Activated T-helper 2 cell treated with anti-CD3 and anti-CD28 coated beads, Interferon-gamma antibody, Interleukin-2, Interleukin-4, amounts not matched to agents 10 μg/mL and 5 μg/mL and 100 μg/mL, durations not matched to agents 14 hours and 24 hours and 36 hours (primary cell): ENCODE data around the gene SNX6. TPM values are rescaled to one million over a fixed set of nuclear protein-coding genes. Genes with fewer than 3 reads are reported as not detected.

Experiments
- DNase-seq: peaks from one replicate; pipeline ENCODE4 v3.0.0; 2021; ENCODE audit warnings: low spot score
- H3K27ac Mint-ChIP-seq: one replicate; pipeline ENCODE4 v1.8.0; 2021; ENCODE audit warnings: mixed read lengths
- H3K27me3 Mint-ChIP-seq: one replicate; pipeline ENCODE4 v1.8.0; 2021; ENCODE audit warnings: low read depth, mixed read lengths
- H3K36me3 Mint-ChIP-seq: one replicate; pipeline ENCODE4 v1.8.0; 2021; ENCODE audit warnings: low read depth, mixed read lengths
- H3K4me1 Mint-ChIP-seq: one replicate; pipeline ENCODE4 v1.8.0; 2021; ENCODE audit warnings: low read depth, mixed read lengths
- H3K4me3 Mint-ChIP-seq: one replicate; pipeline ENCODE4 v1.8.0; 2021; ENCODE audit warnings: low read depth, mild to moderate bottlenecking, moderate library complexity, mixed read lengths
- H3K9me3 Mint-ChIP-seq: one replicate; pipeline ENCODE4 v1.8.0; 2021; ENCODE audit warnings: mixed read lengths
- intact Hi-C: fragments of 100-400 bp; cut with micrococcal nuclease; formaldehyde crosslinking; loops from one replicate; pipeline ENCODE4 v1.15.1; 2023
- total RNA-seq: library from RNA; stranded (reverse); gene quantifications from 2 replicates; pipeline ENCODE4 v1.2.3, GENCODE V29; 2022

Gene SNX6
- 66.6 and 67.0 TPM in 2 replicates for total RNA-seq

GRCh38 chr14:34629657-34630529, at the start of gene SNX6:
SNX6 (minus strand) TSS chr14:34630148; CDS start chr14:34630116, 32 bp downstream.
- H3K9me3 Mint-ChIP-seq: no peaks in the 10 kb centered on the region
- H3K36me3 Mint-ChIP-seq: peaks cover 17% of the 10 kb centered on the region
- peak within 1 kb of the TSS; percentile 93 for H3K27ac Mint-ChIP-seq
- intact Hi-C loops: loop anchor here (10.0 kb wide), 2 partner anchors 245 to 495 kb away; partner anchors contain the start of genes BAZ1A, PPP2R3C and PRORP
- DNase-seq: peak; percentile 78
- peaks cover 10% of the 10 kb centered on the region for H3K27me3 Mint-ChIP-seq
- H3K4me3 Mint-ChIP-seq: peak within 1 kb of the TSS; percentile 95
- H3K4me1 Mint-ChIP-seq: peaks cover 12% of the 10 kb centered on the region

- no peaks in the 10 kb centered on the region for H3K27me3 Mint-ChIP-seq
- H3K36me3 Mint-ChIP-seq: no peaks in the 10 kb centered on the region
- no peak overlapping the region for H3K4me3 Mint-ChIP-seq
- no peak for DNase-seq
- peaks cover 13% of the 10 kb centered on the region for H3K4me1 Mint-ChIP-seq
- H3K27ac Mint-ChIP-seq: no peak overlapping the region
- H3K9me3 Mint-ChIP-seq: no peaks in the 10 kb centered on the region
- intact Hi-C loops: no loop called here
Measured at GRCh38 chr14:34678735-34679134, 48.8 kb upstream of the SNX6 start.

- intact Hi-C loops: no loop called here
- H3K4me3 Mint-ChIP-seq: no peak overlapping the region
- H3K27me3 Mint-ChIP-seq: no peaks in the 10 kb centered on the region
- H3K4me1 Mint-ChIP-seq: peaks cover 11% of the 10 kb centered on the region
- no peaks in the 10 kb centered on the region for H3K9me3 Mint-ChIP-seq
- DNase-seq: no peak
- H3K36me3 Mint-ChIP-seq: no peaks in the 10 kb centered on the region
- H3K27ac Mint-ChIP-seq: no peak overlapping the region
Measured at GRCh38 chr14:34678306-34678705, 48.4 kb upstream of the SNX6 start.

GRCh38 chr14:34676516-34677211, 46.7 kb upstream of the SNX6 start:
- no peak overlapping the region for H3K27ac Mint-ChIP-seq
- no peak for DNase-seq
- H3K4me3 Mint-ChIP-seq: no peak overlapping the region
- H3K4me1 Mint-ChIP-seq: peaks cover 3% of the 10 kb centered on the region
- H3K27me3 Mint-ChIP-seq: no peaks in the 10 kb centered on the region
- intact Hi-C loops: loop anchor here (1.0 kb wide), 1 partner anchor 18 kb away; no protein-coding TSS in a partner anchor
- H3K9me3 Mint-ChIP-seq: no peaks in the 10 kb centered on the region
- no peaks in the 10 kb centered on the region for H3K36me3 Mint-ChIP-seq

GRCh38 chr14:34673702-34674101, 43.8 kb upstream of the SNX6 start:
- intact Hi-C loops: loop anchor here (5.0 kb wide), 1 partner anchor 749 kb away; no protein-coding TSS in a partner anchor
- no peaks in the 10 kb centered on the region for H3K9me3 Mint-ChIP-seq
- H3K4me1 Mint-ChIP-seq: peaks cover 3% of the 10 kb centered on the region
- H3K4me3 Mint-ChIP-seq: no peak overlapping the region
- H3K36me3 Mint-ChIP-seq: no peaks in the 10 kb centered on the region
- H3K27ac Mint-ChIP-seq: no peak overlapping the region
- no peak for DNase-seq
- no peaks in the 10 kb centered on the region for H3K27me3 Mint-ChIP-seq

- no peaks in the 10 kb centered on the region for H3K4me1 Mint-ChIP-seq
- DNase-seq: no peak
- no peaks in the 10 kb centered on the region for H3K36me3 Mint-ChIP-seq
- intact Hi-C loops: loop anchor here (1.0 to 5.0 kb wide), 2 partner anchors 52 to 751 kb away; no protein-coding TSS in a partner anchor
- H3K27ac Mint-ChIP-seq: no peak overlapping the region
- H3K27me3 Mint-ChIP-seq: no peaks in the 10 kb centered on the region
- no peaks in the 10 kb centered on the region for H3K9me3 Mint-ChIP-seq
- H3K4me3 Mint-ChIP-seq: no peak overlapping the region
Measured at GRCh38 chr14:34671716-34672115, 41.8 kb upstream of the SNX6 start.

- no peaks in the 10 kb centered on the region for H3K36me3 Mint-ChIP-seq
- intact Hi-C loops: no loop called here
- no peak overlapping the region for H3K4me3 Mint-ChIP-seq
- DNase-seq: no peak
- H3K27me3 Mint-ChIP-seq: no peaks in the 10 kb centered on the region
- H3K4me1 Mint-ChIP-seq: peaks cover 7% of the 10 kb centered on the region
- H3K9me3 Mint-ChIP-seq: no peaks in the 10 kb centered on the region
- no peak overlapping the region for H3K27ac Mint-ChIP-seq
Measured at GRCh38 chr14:34668111-34668510, 38.2 kb upstream of the SNX6 start.

GRCh38 chr14:34667007-34667406, 37.1 kb upstream of the SNX6 start:
- Mint-ChIP-seq H3K27ac (no peak overlapping the region), H3K27me3 (no peaks in the 10 kb centered on the region), H3K4me3 (no peak overlapping the region), H3K9me3 (no peaks in the 10 kb centered on the region), H3K4me1 (peaks cover 7% of the 10 kb centered on the region), H3K36me3 (no peaks in the 10 kb centered on the region)
- intact Hi-C loops: no loop called here
- no peak for DNase-seq

GRCh38 chr14:34665785-34666435, 36.0 kb upstream of the SNX6 start:
- Mint-ChIP-seq H3K4me3 (no peak overlapping the region), H3K27ac (peak overlapping the region; percentile 82), H3K4me1 (peaks cover 7% of the 10 kb centered on the region), H3K27me3 (peaks cover 3% of the 10 kb centered on the region), H3K36me3 (no peaks in the 10 kb centered on the region), H3K9me3 (peaks cover 2% of the 10 kb centered on the region)
- intact Hi-C loops: no loop called here
- DNase-seq: no peak

- Mint-ChIP-seq H3K4me3 (no peak overlapping the region), H3K27me3 (peaks cover 8% of the 10 kb centered on the region), H3K9me3 (peaks cover 7% of the 10 kb centered on the region), H3K36me3 (no peaks in the 10 kb centered on the region), H3K27ac (no peak overlapping the region), H3K4me1 (peaks cover 7% of the 10 kb centered on the region)
- intact Hi-C loops: no loop called here
- no peak for DNase-seq
Measured at GRCh38 chr14:34662561-34663088, 32.7 kb upstream of the SNX6 start.

GRCh38 chr14:34660796-34661195, 30.8 kb upstream of the SNX6 start:
- Mint-ChIP-seq H3K27ac (no peak overlapping the region), H3K36me3 (no peaks in the 10 kb centered on the region), H3K4me3 (no peak overlapping the region), H3K4me1 (peaks cover 2% of the 10 kb centered on the region), H3K27me3 (peaks cover 8% of the 10 kb centered on the region), H3K9me3 (peaks cover 7% of the 10 kb centered on the region)
- no peak for DNase-seq
- intact Hi-C loops: no loop called here

- Mint-ChIP-seq H3K36me3 (no peaks in the 10 kb centered on the region), H3K4me3 (no peak overlapping the region), H3K27me3 (peaks cover 5% of the 10 kb centered on the region), H3K27ac (no peak overlapping the region), H3K9me3 (peaks cover 5% of the 10 kb centered on the region), H3K4me1 (no peaks in the 10 kb centered on the region)
- intact Hi-C loops: no loop called here
- no peak for DNase-seq
Measured at GRCh38 chr14:34655959-34656358, 26.0 kb upstream of the SNX6 start.
